IMR-90 (cell line): Measurements from ENCODE around the gene NF2. TPM values are rescaled to one million over a fixed set of nuclear protein-coding genes. Genes with fewer than 3 reads are reported as not detected.

ENCODE experiments used
- ATAC-seq: fragments of 200-7000 bp; cut with Tn5 transposase; 2 replicates; pipeline ENCODE4 v1.9.1; 2020; ENCODE audit warnings: low read depth, mild to moderate bottlenecking, moderate library complexity
- BruUV-seq: library from RNA; stranded (reverse); fragments of 400-500 nt; replicated peaks from 2 replicates; lab custom pipeline; 2021; lab: Mats Ljungman, UMichigan
- CTCF ChIA-PET: fragments of 300-600 bp; formaldehyde crosslinking; extraction: SDS; loops from one replicate; lab custom pipeline; 2021; ENCODE audit warnings: antibody characterized with exemption; lab: Yijun Ruan, JAX
- POLR2A ChIA-PET: fragments of 300-600 bp; sonication (Branson Sonifier 250); formaldehyde crosslinking; loops from one replicate; lab custom pipeline; 2022; ENCODE audit warnings: antibody characterized with exemption; ENCODE audit not compliant: unreplicated experiment; lab: Charles Lee
- DNase-seq: peaks from one replicate; pipeline ENCODE4 v3.0.0; 2013
- H2AFZ ChIP-seq: replicated peaks from 2 replicates; pipeline ENCODE3; 2013; ENCODE audit warnings: low read length, mild to moderate bottlenecking; ENCODE audit not compliant: poor library complexity
- H2AK5ac ChIP-seq: 2 replicates; pipeline ENCODE4 v1.6.1; 2013; ENCODE audit warnings: low read depth, low read length, inconsistent platforms
- H2AK9ac ChIP-seq: replicated peaks from 2 replicates; pipeline ENCODE3; 2013; ENCODE audit warnings: mild to moderate bottlenecking, low read depth, low read length, moderate library complexity; ENCODE audit not compliant: poor library complexity
- H2BK120ac ChIP-seq: 2 replicates; pipeline ENCODE4 v1.6.1; 2013; ENCODE audit warnings: low read depth, low read length, inconsistent platforms
- H2BK15ac ChIP-seq: 3 replicates; pipeline ENCODE4 v1.6.1; 2013; ENCODE audit warnings: low read depth, low read length, inconsistent platforms
- H2BK20ac ChIP-seq: 2 replicates; pipeline ENCODE4 v1.6.1; 2013; ENCODE audit warnings: low read depth, mild to moderate bottlenecking, inconsistent platforms, low read length, moderate library complexity
- H2BK5ac ChIP-seq: 2 replicates; pipeline ENCODE4 v1.6.1; 2013; ENCODE audit warnings: mild to moderate bottlenecking, low read depth, low read length, inconsistent platforms; ENCODE audit not compliant: poor library complexity, severe bottlenecking
- H3K14ac ChIP-seq: replicated peaks from 2 replicates; pipeline ENCODE4 v1.6.1; 2013; ENCODE audit warnings: low read depth, low read length, inconsistent platforms
- H3K18ac ChIP-seq: 2 replicates; pipeline ENCODE4 v1.6.1; 2013; ENCODE audit warnings: low read depth, low read length, control low read depth
- H3K23ac ChIP-seq: 2 replicates; pipeline ENCODE4 v1.6.1; 2013; ENCODE audit warnings: low read depth, low read length, inconsistent platforms
- H3K27ac ChIP-seq: 2 replicates; pipeline ENCODE4 v1.5.1; 2013; ENCODE audit warnings: mild to moderate bottlenecking, control low read depth, low read length; ENCODE audit not compliant: insufficient read depth
- H3K27me3 ChIP-seq: 2 replicates; pipeline ENCODE4 v1.6.1; 2013; ENCODE audit warnings: low read length; ENCODE audit not compliant: control insufficient read depth, insufficient read depth
- H3K36me3 ChIP-seq: 2 replicates; pipeline ENCODE4 v1.6.1; 2013; ENCODE audit warnings: low read length, mixed read lengths; ENCODE audit not compliant: control insufficient read depth, insufficient read depth
- H3K4ac ChIP-seq: 2 replicates; pipeline ENCODE4 v1.6.1; 2013; ENCODE audit warnings: low read depth, low read length, inconsistent platforms
- H3K4me1 ChIP-seq: 2 replicates; pipeline ENCODE4 v1.6.1; 2013; ENCODE audit warnings: low read length, mixed read lengths; ENCODE audit not compliant: control insufficient read depth, insufficient read depth
- H3K4me2 ChIP-seq: 2 replicates; pipeline ENCODE4 v1.6.1; 2013; ENCODE audit warnings: low read depth, mild to moderate bottlenecking, control low read depth, low read length, moderate library complexity
- H3K4me3 ChIP-seq: 2 replicates; pipeline ENCODE4 v1.5.1; 2013; ENCODE audit warnings: low read depth, mild to moderate bottlenecking, control low read depth, low read length, moderate library complexity; ENCODE audit not compliant: insufficient read depth
- H3K56ac ChIP-seq: 2 replicates; pipeline ENCODE4 v1.6.1; 2013; ENCODE audit warnings: low read length, inconsistent platforms; ENCODE audit not compliant: insufficient read depth; ENCODE audit errors: extremely low read depth
- H3K79me1 ChIP-seq, 2 experiments: 2 replicates each; pipeline ENCODE4 v1.6.1; 2013; ENCODE audit warnings: low read length in 2 of 2, inconsistent platforms in 1 of 2, low read depth in 1 of 2
- H3K9ac ChIP-seq: 2 replicates; pipeline ENCODE4 v1.6.1; 2013; ENCODE audit warnings: low read depth, low read length, control low read depth
- H3K9me1 ChIP-seq: 2 replicates; pipeline ENCODE4 v1.6.1; 2013; ENCODE audit warnings: low read length, inconsistent platforms; ENCODE audit not compliant: insufficient read depth
- H3K9me3 ChIP-seq: 2 replicates; pipeline ENCODE4 v1.6.1; 2013; ENCODE audit warnings: low read length; ENCODE audit not compliant: control insufficient read depth, insufficient read depth
- H4K20me1 ChIP-seq: 2 replicates; pipeline ENCODE4 v1.6.1; 2013; ENCODE audit warnings: low read length, inconsistent platforms; ENCODE audit not compliant: insufficient read depth
- H4K5ac ChIP-seq: 2 replicates; pipeline ENCODE4 v1.6.1; 2013; ENCODE audit warnings: mild to moderate bottlenecking, low read depth, low read length, control low read depth
- H4K8ac ChIP-seq, 2 experiments: 2 replicates each; pipeline ENCODE4 v1.6.1; 2013; ENCODE audit warnings: low read depth in 2 of 2, low read length in 2 of 2, control low read depth in 1 of 2, inconsistent platforms in 1 of 2
- H4K91ac ChIP-seq: 2 replicates; pipeline ENCODE4 v1.6.1; 2013; ENCODE audit warnings: low read depth, low read length, inconsistent platforms; ENCODE audit not compliant: insufficient read depth
- BHLHE40 ChIP-seq: fragments of 150-350 bp; IDR thresholded peaks from 2 replicates; pipeline ENCODE4 v1.6.1; 2016; ENCODE audit warnings: mild to moderate bottlenecking, low read depth, low read length
- CEBPB ChIP-seq: IDR thresholded peaks from 2 replicates; pipeline ENCODE4 v1.6.1; 2012; ENCODE audit warnings: low read depth, low read length, improper control_type of control experiment
- CHD1 ChIP-seq: IDR thresholded peaks from 2 replicates; pipeline ENCODE4 v1.6.1; 2012; ENCODE audit warnings: low read depth, low read length, improper control_type of control experiment
- MAFK ChIP-seq: IDR thresholded peaks from 2 replicates; pipeline ENCODE4 v1.6.1; 2012; ENCODE audit warnings: low read depth, low read length, improper control_type of control experiment
- MXI1 ChIP-seq: IDR thresholded peaks from 2 replicates; pipeline ENCODE4 v1.6.1; 2012; ENCODE audit warnings: low read depth, mild to moderate bottlenecking, low read length, moderate library complexity, borderline replicate concordance
- NFE2L2 ChIP-seq: fragments of 150-350 bp; IDR thresholded peaks from 2 replicates; pipeline ENCODE4 v1.6.1; 2016; ENCODE audit warnings: low read depth, mild to moderate bottlenecking, low read length
- POLR2A ChIP-seq: IDR thresholded peaks from 2 replicates; pipeline ENCODE4 v1.6.1; 2012; ENCODE audit warnings: mild to moderate bottlenecking, low read depth, low read length
- RAD21 ChIP-seq: IDR thresholded peaks from 2 replicates; pipeline ENCODE4 v1.6.1; 2012; ENCODE audit warnings: low read length, improper control_type of control experiment
- RCOR1 ChIP-seq: IDR thresholded peaks from 2 replicates; pipeline ENCODE4 v1.6.1; 2012; ENCODE audit warnings: mild to moderate bottlenecking, low read length, improper control_type of control experiment; ENCODE audit not compliant: insufficient replicate concordance
- RFX5 ChIP-seq: IDR thresholded peaks from 2 replicates; pipeline ENCODE4 v1.8.0; 2012; ENCODE audit warnings: low read depth, mild to moderate bottlenecking, low read length, moderate library complexity
- SMC3 ChIP-seq: fragments of 150-350 bp; IDR thresholded peaks from 2 replicates; pipeline ENCODE4 v1.6.1; 2016; ENCODE audit warnings: low read depth, mild to moderate bottlenecking, antibody characterized with exemption, low read length, moderate library complexity
- WGBS, 2 experiments: methylation state at CpG; one replicate each; pipeline versions ENCODE4 v1.1.5 to v1.1.7; 2013; ENCODE audit warnings: missing lambda C conversion rate in 2 of 2; ENCODE audit not compliant: insufficient read length in 1 of 2; ENCODE audit errors: extremely low coverage in 2 of 2; 5-methylcytosine and 5-hydroxymethylcytosine counted together
- dilution Hi-C: fragments of 300-500 bp; cut with HindIII; formaldehyde crosslinking; loops from one replicate; pipeline ENCODE4 v1.14.3; 2018; ENCODE audit warnings: low sequenced_read_pairs; ENCODE audit not compliant: unreplicated experiment
- in situ Hi-C: fragments of 300-500 bp; cut with MboI; formaldehyde crosslinking; loops from 3 replicates; pipeline ENCODE4 v1.14.3; 2019; ENCODE audit warnings: low sequenced_read_pairs, inconsistent platforms, mixed read lengths
- intact Hi-C: fragments of 100-400 bp; cut with micrococcal nuclease; formaldehyde crosslinking; loops from 2 replicates; pipeline ENCODE4 v1.10.0; 2022
- polyA plus RNA-seq, 3 experiments: library from polyadenylated mRNA; depleted of rRNA; stranded (reverse); fragments of >200 nt; gene quantifications; 2 replicates each; pipeline ENCODE4 v1.2.3, GENCODE V29; 2012; ENCODE audit warnings: low replicate concordance in 1 of 3
- total RNA-seq: library from RNA; depleted of rRNA; stranded (reverse); fragments of >200 nt; gene quantifications from 2 replicates; pipeline ENCODE4 v1.2.3, GENCODE V29; 2012
- TF ChIP-seq, protein P1 (sequence below): fragments of 150-350 bp; IDR thresholded peaks from 2 replicates; pipeline ENCODE4 v1.6.1; 2016; ENCODE audit warnings: low read depth, mild to moderate bottlenecking, low read length, moderate library complexity, borderline replicate concordance
- TF ChIP-seq, protein P2 (sequence below): fragments of 150-350 bp; IDR thresholded peaks from 2 replicates; pipeline ENCODE4 v1.6.1; 2017; ENCODE audit warnings: mild to moderate bottlenecking, antibody characterized with exemption, low read length, low read depth
- TF ChIP-seq, protein P3 (sequence below): conservative IDR thresholded peaks from 2 replicates; pipeline ENCODE4 v1.5.1; 2012; ENCODE audit warnings: mild to moderate bottlenecking, low read depth, low read length, improper control_type of control experiment

NF2 gene
- total and polyA plus RNA-seq, 2 of the 4 experiments (the other 2 are of a cell fraction) = 59.0 to 151 TPM

DNA sequence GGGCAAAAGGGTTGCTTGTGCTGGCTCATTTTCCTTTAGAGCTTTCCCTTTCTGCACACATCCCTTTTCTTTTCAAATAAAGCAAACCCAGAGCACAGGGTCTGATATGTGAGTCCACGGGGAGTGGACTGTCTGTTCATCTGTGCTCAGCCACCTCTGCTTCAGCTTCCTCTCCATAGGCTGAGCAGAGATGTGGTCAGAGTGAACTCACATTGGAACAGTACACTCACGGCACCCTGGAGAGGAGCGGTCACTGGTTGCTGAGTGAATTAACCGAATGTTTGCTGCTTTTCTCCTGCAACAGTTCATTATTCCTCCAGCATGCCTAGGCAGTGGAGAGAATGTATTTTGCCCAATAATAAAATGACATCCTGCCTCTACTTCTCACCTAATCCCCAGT is 80.1 kb downstream of the NF2 start:
- Histone ChIP-seq H3K27ac (no peak overlapping the region), H2AK5ac (no peak overlapping the region), H3K56ac (no peak overlapping the region), H3K23ac (no peak overlapping the region), H3K27me3 (no peaks in the 10 kb centered on the region), H3K79me1 (peaks cover 7 to 20% of the 10 kb centered on the region in 2 experiments; a peak in 2 of 4 replicates), H3K9me3 (no peaks in the 10 kb centered on the region), H2BK120ac (no peak overlapping the region), H3K4me2 (no peak overlapping the region), H3K9ac (no peak overlapping the region), H3K4me1 (peaks cover 6% of the 10 kb centered on the region), H3K14ac (no peak overlapping the region), H4K8ac (no peak overlapping the region), H3K4me3 (no peak overlapping the region), H3K36me3 (peaks cover 52% of the 10 kb centered on the region), H4K20me1 (no peaks in the 10 kb centered on the region), H2AK9ac (no peak overlapping the region), H3K18ac (no peak overlapping the region), H2AFZ (no peak overlapping the region), H4K5ac (no peak overlapping the region), H2BK15ac (no peak overlapping the region), H2BK20ac (no peak overlapping the region), H3K9me1 (no peaks in the 10 kb centered on the region; the same call in 1 of the 2 replicates), H4K91ac (no peak overlapping the region), H3K4ac (no peak overlapping the region), H2BK5ac (no peak overlapping the region)
- no CpG with 5 or more reads among the region's 4 CpGs for WGBS, 2 experiments
- intact Hi-C loops (no loop called here), dilution Hi-C loops (loop anchor here (25.0 kb wide), 1 partner anchor 354 kb away; no protein-coding TSS in a partner anchor), in situ Hi-C loops (no loop called here)
- POLR2A ChIA-PET = no interaction called here
- DNase-seq (no peak), ATAC-seq (no peak)
- CTCF ChIA-PET = no interaction called here
- TF ChIP-seq SMC3 (no peak), BHLHE40 (no peak), POLR2A (no peak), CEBPB (no peak), NFE2L2 (no peak), RCOR1 (no peak), MXI1 (no peak), RAD21 (no peak), RFX5 (no peak), MAFK (no peak), CHD1 (no peak)
- TF ChIP-seq, protein P1, sequence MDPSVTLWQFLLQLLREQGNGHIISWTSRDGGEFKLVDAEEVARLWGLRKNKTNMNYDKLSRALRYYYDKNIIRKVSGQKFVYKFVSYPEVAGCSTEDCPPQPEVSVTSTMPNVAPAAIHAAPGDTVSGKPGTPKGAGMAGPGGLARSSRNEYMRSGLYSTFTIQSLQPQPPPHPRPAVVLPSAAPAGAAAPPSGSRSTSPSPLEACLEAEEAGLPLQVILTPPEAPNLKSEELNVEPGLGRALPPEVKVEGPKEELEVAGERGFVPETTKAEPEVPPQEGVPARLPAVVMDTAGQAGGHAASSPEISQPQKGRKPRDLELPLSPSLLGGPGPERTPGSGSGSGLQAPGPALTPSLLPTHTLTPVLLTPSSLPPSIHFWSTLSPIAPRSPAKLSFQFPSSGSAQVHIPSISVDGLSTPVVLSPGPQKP = no peak
- TF ChIP-seq, protein P2, sequence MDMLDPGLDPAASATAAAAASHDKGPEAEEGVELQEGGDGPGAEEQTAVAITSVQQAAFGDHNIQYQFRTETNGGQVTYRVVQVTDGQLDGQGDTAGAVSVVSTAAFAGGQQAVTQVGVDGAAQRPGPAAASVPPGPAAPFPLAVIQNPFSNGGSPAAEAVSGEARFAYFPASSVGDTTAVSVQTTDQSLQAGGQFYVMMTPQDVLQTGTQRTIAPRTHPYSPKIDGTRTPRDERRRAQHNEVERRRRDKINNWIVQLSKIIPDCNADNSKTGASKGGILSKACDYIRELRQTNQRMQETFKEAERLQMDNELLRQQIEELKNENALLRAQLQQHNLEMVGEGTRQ = no peak
- TF ChIP-seq, protein P3, sequence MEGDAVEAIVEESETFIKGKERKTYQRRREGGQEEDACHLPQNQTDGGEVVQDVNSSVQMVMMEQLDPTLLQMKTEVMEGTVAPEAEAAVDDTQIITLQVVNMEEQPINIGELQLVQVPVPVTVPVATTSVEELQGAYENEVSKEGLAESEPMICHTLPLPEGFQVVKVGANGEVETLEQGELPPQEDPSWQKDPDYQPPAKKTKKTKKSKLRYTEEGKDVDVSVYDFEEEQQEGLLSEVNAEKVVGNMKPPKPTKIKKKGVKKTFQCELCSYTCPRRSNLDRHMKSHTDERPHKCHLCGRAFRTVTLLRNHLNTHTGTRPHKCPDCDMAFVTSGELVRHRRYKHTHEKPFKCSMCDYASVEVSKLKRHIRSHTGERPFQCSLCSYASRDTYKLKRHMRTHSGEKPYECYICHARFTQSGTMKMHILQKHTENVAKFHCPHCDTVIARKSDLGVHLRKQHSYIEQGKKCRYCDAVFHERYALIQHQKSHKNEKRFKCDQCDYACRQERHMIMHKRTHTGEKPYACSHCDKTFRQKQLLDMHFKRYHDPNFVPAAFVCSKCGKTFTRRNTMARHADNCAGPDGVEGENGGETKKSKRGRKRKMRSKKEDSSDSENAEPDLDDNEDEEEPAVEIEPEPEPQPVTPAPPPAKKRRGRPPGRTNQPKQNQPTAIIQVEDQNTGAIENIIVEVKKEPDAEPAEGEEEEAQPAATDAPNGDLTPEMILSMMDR = no peak
- BruUV-seq = no TSS peak
